Measurements from ENCODE around the gene KDR.

- TF ChIP-seq, protein P1, sequence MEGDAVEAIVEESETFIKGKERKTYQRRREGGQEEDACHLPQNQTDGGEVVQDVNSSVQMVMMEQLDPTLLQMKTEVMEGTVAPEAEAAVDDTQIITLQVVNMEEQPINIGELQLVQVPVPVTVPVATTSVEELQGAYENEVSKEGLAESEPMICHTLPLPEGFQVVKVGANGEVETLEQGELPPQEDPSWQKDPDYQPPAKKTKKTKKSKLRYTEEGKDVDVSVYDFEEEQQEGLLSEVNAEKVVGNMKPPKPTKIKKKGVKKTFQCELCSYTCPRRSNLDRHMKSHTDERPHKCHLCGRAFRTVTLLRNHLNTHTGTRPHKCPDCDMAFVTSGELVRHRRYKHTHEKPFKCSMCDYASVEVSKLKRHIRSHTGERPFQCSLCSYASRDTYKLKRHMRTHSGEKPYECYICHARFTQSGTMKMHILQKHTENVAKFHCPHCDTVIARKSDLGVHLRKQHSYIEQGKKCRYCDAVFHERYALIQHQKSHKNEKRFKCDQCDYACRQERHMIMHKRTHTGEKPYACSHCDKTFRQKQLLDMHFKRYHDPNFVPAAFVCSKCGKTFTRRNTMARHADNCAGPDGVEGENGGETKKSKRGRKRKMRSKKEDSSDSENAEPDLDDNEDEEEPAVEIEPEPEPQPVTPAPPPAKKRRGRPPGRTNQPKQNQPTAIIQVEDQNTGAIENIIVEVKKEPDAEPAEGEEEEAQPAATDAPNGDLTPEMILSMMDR (IDR thresholded peaks at IDR 0.05), result no peak
- TF ChIP-seq POLR2AphosphoS5 (IDR thresholded peaks at IDR 0.05; ENCODE audit: insufficient read depth in 1 of 2, low read depth in 1 of 2), result no peak
These were observed 69.9 kb downstream of the KDR start for GRCh38 chr4:55055529-55055928.
